ENCODE results near the gene DUS4L.

The DUS4L gene

DNA sequence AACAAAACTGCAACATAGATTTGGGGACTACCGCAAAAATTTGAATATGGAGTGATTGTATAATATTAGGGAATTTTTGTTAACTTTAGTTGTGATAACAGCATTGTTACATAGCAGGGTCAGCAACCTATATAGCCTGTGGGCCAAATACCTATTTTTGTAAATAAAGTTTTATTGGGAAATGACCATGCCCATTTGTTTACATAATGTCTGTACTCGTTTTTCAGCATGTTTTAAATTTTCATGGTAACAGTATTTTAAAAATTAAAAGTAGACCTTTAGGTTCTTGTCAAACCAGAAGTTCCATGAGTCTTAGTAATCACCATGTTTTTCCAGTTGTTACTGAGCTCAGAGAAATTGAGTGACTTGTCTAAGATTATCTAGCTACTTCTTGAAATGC is 20.9 kb downstream of the DUS4L start:
- H3K9me3 ChIP-seq (ENCODE audit: control insufficient read depth, low read length) = no peaks in the 10 kb centered on the region
- no peaks in the 10 kb centered on the region for H3K27me3 ChIP-seq (ENCODE audit: control insufficient read depth, insufficient read depth, low read length)
- H3K4me1 ChIP-seq (ENCODE audit: control insufficient read depth, insufficient read depth, low read length) = no peaks in the 10 kb centered on the region
- H3K36me3 ChIP-seq (ENCODE audit: control insufficient read depth, insufficient read depth, low read length) = no peaks in the 10 kb centered on the region
- no peak overlapping the region for H3K9ac ChIP-seq (ENCODE audit: low read length)
- no peak overlapping the region for H3K4me3 ChIP-seq (ENCODE audit: low read length)

DNA sequence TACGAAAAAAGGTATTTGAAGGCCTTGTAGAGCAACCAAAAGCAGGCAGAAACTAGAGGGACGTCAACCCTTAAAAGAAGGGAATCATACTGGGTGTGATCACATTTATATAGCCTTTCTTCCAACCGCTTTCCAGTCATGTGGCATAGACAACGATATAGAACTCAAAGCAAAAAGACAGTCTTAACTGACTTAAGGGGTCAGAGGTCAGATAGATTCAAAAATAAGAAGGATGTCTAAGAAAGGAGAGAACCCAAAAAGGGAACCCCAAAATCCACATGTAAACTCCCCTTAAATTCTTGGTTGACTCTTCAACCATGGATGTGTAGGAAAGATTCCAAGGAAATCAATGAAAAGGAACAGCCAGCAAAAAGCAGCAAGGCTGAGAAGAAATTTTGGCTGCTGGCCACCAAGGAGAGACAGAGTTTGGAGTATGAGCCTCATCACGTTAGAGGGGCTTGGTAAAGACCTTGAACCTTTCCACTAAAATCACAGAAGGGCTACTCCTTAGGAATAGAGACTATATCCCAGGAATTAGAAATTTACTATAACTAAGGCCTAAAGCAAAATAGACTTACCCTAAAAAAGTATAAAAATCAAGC is 24.9 kb downstream of the DUS4L start:
- H3K36me3 ChIP-seq (ENCODE audit: control insufficient read depth, insufficient read depth, low read length) = no peaks in the 10 kb centered on the region
- H3K9ac ChIP-seq (ENCODE audit: low read length) = no peak overlapping the region
- H3K9me3 ChIP-seq (ENCODE audit: control insufficient read depth, low read length) = no peaks in the 10 kb centered on the region
- no peaks in the 10 kb centered on the region for H3K27me3 ChIP-seq (ENCODE audit: control insufficient read depth, insufficient read depth, low read length)
- H3K4me1 ChIP-seq (ENCODE audit: control insufficient read depth, insufficient read depth, low read length) = no peaks in the 10 kb centered on the region
- H3K4me3 ChIP-seq (ENCODE audit: low read length) = no peak overlapping the region

DNA sequence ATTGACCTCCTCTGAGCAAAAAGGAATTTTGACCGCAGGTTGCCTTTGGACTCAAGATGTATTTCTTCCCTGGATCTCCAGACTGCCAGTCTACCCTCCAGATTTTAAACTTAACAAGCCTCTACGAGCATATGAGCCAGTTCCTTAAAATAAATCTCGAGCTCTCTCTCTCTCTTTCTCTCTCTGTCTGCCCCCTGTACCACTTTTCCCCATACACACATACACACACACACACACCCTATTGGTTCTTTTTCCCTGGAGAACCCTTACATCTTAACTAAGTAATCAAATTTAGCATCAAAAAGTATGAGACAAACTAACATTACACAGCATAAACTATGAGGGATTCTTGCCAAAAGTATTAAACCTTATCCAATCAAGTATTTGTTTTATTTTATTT is 27.6 kb downstream of the DUS4L start:
- no peaks in the 10 kb centered on the region for H3K4me1 ChIP-seq (ENCODE audit: control insufficient read depth, insufficient read depth, low read length)

DNA sequence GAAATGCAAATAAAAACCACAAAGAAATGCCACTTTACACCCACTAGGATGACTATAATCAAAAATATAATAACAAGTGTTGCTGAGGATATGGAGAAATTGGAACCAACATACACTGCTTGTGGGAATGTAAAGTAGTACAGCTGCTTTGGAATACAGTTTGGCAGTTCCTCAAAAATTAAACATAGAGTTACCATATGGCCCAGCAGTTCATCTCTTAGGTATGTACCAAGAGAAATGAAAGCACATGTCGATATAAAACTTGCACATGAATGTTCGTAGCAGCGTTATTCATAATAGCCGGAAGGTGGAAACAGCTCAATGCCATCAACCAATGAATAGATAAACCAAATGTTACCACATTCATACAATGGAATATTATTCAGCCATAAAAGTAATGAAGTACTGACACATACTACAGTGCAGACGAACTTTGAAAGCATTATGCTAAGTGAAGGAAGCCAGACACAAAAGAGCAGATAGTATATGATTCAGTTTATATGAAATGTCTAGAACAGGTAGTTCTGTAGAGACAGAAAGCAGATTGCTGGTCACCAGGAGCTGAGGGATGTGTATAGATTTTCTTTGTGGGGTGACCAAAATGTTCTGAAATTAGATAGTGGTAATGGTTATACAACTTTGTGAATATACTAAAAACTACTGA is 28.7 kb downstream of the DUS4L start:
- no peaks in the 10 kb centered on the region for H3K9me3 ChIP-seq (ENCODE audit: control insufficient read depth, low read length)
- no peak overlapping the region for H3K4me3 ChIP-seq (ENCODE audit: low read length)
- H3K9ac ChIP-seq (ENCODE audit: low read length) = no peak overlapping the region
- no peaks in the 10 kb centered on the region for H3K27me3 ChIP-seq (ENCODE audit: control insufficient read depth, insufficient read depth, low read length)
- H3K4me1 ChIP-seq (ENCODE audit: control insufficient read depth, insufficient read depth, low read length) = no peaks in the 10 kb centered on the region
- H3K36me3 ChIP-seq (ENCODE audit: control insufficient read depth, insufficient read depth, low read length) = no peaks in the 10 kb centered on the region

More for the DNA sequence above, 27.6 kb downstream of the DUS4L start:
- no peaks in the 10 kb centered on the region for H3K9me3 ChIP-seq (ENCODE audit: control insufficient read depth, low read length)
- no peak overlapping the region for H3K4me3 ChIP-seq (ENCODE audit: low read length)
- H3K36me3 ChIP-seq (ENCODE audit: control insufficient read depth, insufficient read depth, low read length) = no peaks in the 10 kb centered on the region
- no peak overlapping the region for H3K9ac ChIP-seq (ENCODE audit: low read length)
- H3K27me3 ChIP-seq (ENCODE audit: control insufficient read depth, insufficient read depth, low read length) = no peaks in the 10 kb centered on the region

DNA sequence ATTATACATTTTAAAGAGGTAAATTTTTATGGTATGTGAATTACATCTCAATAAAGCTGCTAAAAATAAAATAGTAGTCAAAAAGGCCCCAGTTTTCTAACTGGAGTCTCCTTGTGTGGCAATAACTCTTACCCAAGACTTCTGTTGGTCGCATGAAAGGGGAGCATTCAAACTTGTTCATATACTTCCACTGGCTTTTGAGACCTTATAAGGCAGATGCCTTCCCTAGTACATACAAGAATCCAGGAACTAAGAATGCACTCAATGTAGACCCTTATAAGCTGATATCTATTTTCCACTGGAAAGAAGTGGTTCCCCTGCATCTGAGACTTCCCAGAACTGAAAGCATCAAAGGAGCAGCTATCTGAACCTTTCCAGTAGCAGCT is 29.2 kb downstream of the DUS4L start:
- no peaks in the 10 kb centered on the region for H3K27me3 ChIP-seq (ENCODE audit: control insufficient read depth, insufficient read depth, low read length)

DNA sequence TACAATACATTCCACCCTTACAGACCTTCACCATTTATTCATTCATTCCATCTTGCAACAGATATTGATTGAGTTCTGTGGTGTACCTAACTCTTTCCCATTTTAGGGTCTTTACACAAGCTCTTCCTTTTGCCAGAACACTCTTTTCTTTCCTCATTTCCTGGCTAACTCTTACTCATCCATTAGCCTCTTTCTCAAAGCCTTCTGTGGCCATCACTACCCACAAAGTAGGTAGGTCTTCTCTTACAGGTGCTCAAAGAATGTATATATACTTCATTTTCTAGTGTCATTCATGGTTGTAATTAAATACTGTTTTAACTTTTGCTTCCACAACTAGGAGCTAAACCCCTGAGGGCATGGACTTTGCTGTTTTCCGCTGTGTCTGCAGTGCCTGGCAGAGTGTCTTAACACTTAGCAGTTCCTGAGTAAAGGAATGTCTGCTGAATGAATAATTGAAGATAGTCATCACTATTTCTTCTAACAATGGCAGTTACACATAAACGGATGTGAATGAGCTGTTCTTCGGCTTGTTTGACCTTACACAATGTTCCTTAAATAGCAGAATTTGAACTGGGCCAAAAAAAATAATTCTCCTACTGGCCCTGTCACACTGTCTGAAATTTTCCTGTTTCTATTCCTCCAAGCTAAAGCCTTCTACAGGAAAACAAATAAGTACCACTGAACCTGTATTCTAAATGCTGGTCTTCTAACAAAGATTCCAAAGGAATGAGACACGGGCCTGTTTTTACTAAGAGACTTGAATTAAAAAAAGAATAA is 31.4 kb downstream of the DUS4L start:
- Histone ChIP-seq H3K4me1 (ENCODE audit: control insufficient read depth, insufficient read depth, low read length) (no peaks in the 10 kb centered on the region), H3K27me3 (ENCODE audit: control insufficient read depth, insufficient read depth, low read length) (no peaks in the 10 kb centered on the region), H3K9ac (ENCODE audit: low read length) (no peak overlapping the region), H3K4me3 (ENCODE audit: low read length) (no peak overlapping the region), H3K36me3 (ENCODE audit: control insufficient read depth, insufficient read depth, low read length) (no peaks in the 10 kb centered on the region), H3K9me3 (ENCODE audit: control insufficient read depth, low read length) (no peaks in the 10 kb centered on the region)

More for the DNA sequence above, 29.2 kb downstream of the DUS4L start:
- H3K4me1 ChIP-seq (ENCODE audit: control insufficient read depth, insufficient read depth, low read length) = no peaks in the 10 kb centered on the region
- no peaks in the 10 kb centered on the region for H3K36me3 ChIP-seq (ENCODE audit: control insufficient read depth, insufficient read depth, low read length)
- H3K9me3 ChIP-seq (ENCODE audit: control insufficient read depth, low read length) = no peaks in the 10 kb centered on the region
- no peak overlapping the region for H3K9ac ChIP-seq (ENCODE audit: low read length)
- no peak overlapping the region for H3K4me3 ChIP-seq (ENCODE audit: low read length)

DNA sequence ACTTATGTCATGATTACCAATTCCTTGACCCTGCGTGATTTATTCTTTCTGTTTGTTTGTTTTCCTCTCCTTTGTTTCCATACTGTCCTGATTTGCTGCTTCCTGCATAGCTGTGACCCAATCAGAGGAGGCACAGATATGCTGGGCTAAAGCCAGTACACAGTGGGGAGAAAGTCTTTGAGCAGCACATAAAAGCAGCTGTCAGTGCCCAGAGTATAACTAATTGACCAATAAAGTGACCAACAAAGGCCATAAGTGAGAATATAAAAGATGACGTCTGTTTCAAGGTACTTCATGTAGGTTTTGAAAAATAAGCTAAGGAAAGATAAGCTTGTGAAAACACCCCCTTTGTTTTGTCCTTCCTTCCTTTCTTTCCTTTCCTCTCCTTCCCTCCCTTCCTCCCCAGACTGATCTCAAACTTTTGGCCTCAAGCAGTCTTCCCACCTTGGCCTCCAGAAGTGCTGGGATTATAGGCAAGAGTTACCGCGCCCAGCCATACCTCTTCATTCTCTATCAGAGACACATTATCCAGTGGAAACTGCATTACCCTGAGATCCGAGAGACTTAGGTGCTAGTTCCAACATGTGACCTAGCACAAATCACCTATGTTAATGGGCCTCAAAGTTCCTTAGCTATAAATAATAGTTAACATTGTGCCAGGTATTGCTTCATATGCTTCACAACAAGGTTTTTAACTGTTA is 33.3 kb downstream of the DUS4L start:
- no peaks in the 10 kb centered on the region for H3K4me1 ChIP-seq (ENCODE audit: control insufficient read depth, insufficient read depth, low read length)

DNA sequence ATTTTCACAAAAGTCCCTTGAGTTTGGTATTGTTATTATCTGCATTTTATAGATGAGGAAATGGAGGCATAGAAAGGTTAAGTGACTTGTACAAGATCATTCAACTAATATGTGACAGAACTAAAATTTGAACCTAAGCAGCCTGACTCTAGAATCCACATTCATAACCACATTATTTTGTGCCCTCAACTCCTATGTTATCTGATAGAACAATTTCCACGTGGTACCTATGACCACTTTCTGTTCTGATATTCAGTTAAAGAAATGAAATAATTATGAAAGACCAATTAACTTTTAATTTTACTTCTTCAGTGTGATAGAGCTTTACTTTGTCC is 33.8 kb downstream of the DUS4L start:
- Histone ChIP-seq H3K27me3 (ENCODE audit: control insufficient read depth, insufficient read depth, low read length) (no peaks in the 10 kb centered on the region), H3K9me3 (ENCODE audit: control insufficient read depth, low read length) (no peaks in the 10 kb centered on the region), H3K4me1 (ENCODE audit: control insufficient read depth, insufficient read depth, low read length) (no peaks in the 10 kb centered on the region), H3K9ac (ENCODE audit: low read length) (no peak overlapping the region), H3K4me3 (ENCODE audit: low read length) (no peak overlapping the region), H3K36me3 (ENCODE audit: control insufficient read depth, insufficient read depth, low read length) (no peaks in the 10 kb centered on the region)

More for the DNA sequence above, 33.3 kb downstream of the DUS4L start:
- Histone ChIP-seq H3K36me3 (ENCODE audit: control insufficient read depth, insufficient read depth, low read length) (no peaks in the 10 kb centered on the region), H3K9ac (ENCODE audit: low read length) (no peak overlapping the region), H3K9me3 (ENCODE audit: control insufficient read depth, low read length) (no peaks in the 10 kb centered on the region), H3K4me3 (ENCODE audit: low read length) (no peak overlapping the region), H3K27me3 (ENCODE audit: control insufficient read depth, insufficient read depth, low read length) (no peaks in the 10 kb centered on the region)

DNA sequence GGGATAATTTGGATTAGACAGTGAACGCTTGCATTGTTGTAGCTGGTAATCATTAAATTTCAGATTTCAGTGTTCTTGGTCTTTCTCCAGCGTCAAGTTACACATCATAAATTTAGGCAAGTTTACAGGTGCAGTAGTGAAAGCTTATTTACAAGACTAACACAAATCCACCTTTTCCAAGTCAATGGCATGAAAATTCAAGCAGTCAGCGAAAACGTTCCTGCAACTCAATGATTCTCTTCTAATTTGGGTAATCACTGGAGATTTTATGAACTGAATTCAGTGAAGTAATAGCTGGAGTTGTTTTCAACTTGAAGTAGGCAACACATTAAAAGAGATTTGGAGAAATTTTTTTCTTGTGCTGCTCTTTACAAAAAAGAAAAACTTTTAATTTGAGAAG is 34.2 kb downstream of the DUS4L start:
- no peak overlapping the region for H3K4me3 ChIP-seq (ENCODE audit: low read length)
- no peaks in the 10 kb centered on the region for H3K9me3 ChIP-seq (ENCODE audit: control insufficient read depth, low read length)
- no peaks in the 10 kb centered on the region for H3K36me3 ChIP-seq (ENCODE audit: control insufficient read depth, insufficient read depth, low read length)
- H3K27me3 ChIP-seq (ENCODE audit: control insufficient read depth, insufficient read depth, low read length) = no peaks in the 10 kb centered on the region
- H3K4me1 ChIP-seq (ENCODE audit: control insufficient read depth, insufficient read depth, low read length) = no peaks in the 10 kb centered on the region
- H3K9ac ChIP-seq (ENCODE audit: low read length) = no peak overlapping the region

DNA sequence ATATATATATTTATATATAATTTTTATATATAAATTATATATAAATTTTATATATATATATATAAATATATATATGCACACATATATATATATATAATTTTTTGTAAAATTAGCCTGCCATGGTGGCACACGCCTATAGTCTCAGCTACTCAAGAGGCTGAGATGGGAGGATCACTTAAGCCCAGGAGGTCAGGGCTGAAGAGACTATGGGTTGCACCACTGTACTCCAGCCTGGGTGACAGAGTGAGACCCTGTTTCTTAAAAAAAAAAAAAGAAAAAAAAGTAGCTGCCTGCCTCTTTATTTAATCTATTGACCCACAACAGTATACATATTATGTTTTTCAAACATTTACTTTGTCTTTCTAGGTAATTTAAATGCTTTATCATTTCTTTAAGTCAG is 35.5 kb downstream of the DUS4L start:
- H3K4me3 ChIP-seq (ENCODE audit: low read length) = no peak overlapping the region
- H3K9ac ChIP-seq (ENCODE audit: low read length) = no peak overlapping the region
- H3K4me1 ChIP-seq (ENCODE audit: control insufficient read depth, insufficient read depth, low read length) = no peaks in the 10 kb centered on the region
- H3K9me3 ChIP-seq (ENCODE audit: control insufficient read depth, low read length) = no peaks in the 10 kb centered on the region
- H3K27me3 ChIP-seq (ENCODE audit: control insufficient read depth, insufficient read depth, low read length) = no peaks in the 10 kb centered on the region
- no peaks in the 10 kb centered on the region for H3K36me3 ChIP-seq (ENCODE audit: control insufficient read depth, insufficient read depth, low read length)

DNA sequence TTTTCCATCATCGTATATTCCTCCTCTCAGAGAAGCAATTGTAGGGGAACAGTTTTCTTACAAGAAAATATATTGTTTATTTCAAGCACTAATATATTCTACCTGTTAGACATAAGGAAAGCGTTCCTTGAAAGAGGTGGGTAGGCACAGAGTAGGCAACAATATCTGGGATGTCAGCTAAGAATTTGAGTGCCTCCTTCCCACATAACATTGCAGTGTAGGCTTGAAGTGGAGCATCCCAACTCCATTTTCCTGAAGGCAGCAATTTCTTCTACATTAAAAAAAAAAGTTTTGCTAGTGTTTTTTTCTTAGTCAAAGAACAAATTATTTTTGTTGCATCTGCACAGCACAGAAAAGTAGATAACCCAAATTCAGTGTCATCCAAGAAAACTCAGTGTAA is 37.0 kb downstream of the DUS4L start:
- H3K36me3 ChIP-seq (ENCODE audit: control insufficient read depth, insufficient read depth, low read length) = no peaks in the 10 kb centered on the region
- H3K9me3 ChIP-seq (ENCODE audit: control insufficient read depth, low read length) = no peaks in the 10 kb centered on the region
- no peak overlapping the region for H3K4me3 ChIP-seq (ENCODE audit: low read length)
- no peak overlapping the region for H3K9ac ChIP-seq (ENCODE audit: low read length)
- H3K27me3 ChIP-seq (ENCODE audit: control insufficient read depth, insufficient read depth, low read length) = no peaks in the 10 kb centered on the region
- no peaks in the 10 kb centered on the region for H3K4me1 ChIP-seq (ENCODE audit: control insufficient read depth, insufficient read depth, low read length)

DNA sequence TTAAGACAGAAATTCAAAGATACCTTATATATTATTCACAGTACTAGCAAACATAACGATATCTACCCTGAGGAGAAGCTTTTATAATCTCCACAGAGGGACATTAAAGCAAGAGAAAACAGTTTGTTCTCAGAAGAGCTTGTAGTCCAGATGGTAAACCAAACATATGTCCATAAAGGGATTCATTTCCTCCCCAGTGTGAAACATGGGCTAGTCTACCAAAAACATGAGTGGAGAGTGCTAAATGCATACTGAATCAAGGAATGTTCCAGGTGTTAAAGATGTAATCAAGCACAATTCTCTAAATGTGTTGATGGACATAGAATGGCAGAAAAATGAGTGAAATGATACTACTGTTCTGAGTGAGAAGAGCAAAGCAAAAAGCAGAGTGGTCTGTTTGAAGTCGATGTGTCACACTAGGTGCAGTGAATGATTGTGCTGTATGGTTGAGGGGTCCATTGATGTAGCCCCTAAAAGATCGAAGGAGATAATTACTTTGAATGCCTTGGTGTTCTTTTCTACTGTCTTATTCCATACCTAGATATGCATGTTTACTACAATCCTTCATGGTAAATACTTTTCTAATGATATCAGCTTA is 41.5 kb downstream of the DUS4L start:
- Histone ChIP-seq H3K4me3 (ENCODE audit: low read length) (no peak overlapping the region), H3K4me1 (ENCODE audit: control insufficient read depth, insufficient read depth, low read length) (peaks cover 4% of the 10 kb centered on the region), H3K9me3 (ENCODE audit: control insufficient read depth, low read length) (no peaks in the 10 kb centered on the region), H3K9ac (ENCODE audit: low read length) (no peak overlapping the region), H3K27me3 (ENCODE audit: control insufficient read depth, insufficient read depth, low read length) (no peaks in the 10 kb centered on the region), H3K36me3 (ENCODE audit: control insufficient read depth, insufficient read depth, low read length) (no peaks in the 10 kb centered on the region)
